ENCODE data around the gene ISG20.
"Not testable (repeated sequence)": the region's sequence is repeated elsewhere in the genome, so short reads cannot be mapped to it uniquely, and the experiment has no call there.

ISG20 gene

DNA sequence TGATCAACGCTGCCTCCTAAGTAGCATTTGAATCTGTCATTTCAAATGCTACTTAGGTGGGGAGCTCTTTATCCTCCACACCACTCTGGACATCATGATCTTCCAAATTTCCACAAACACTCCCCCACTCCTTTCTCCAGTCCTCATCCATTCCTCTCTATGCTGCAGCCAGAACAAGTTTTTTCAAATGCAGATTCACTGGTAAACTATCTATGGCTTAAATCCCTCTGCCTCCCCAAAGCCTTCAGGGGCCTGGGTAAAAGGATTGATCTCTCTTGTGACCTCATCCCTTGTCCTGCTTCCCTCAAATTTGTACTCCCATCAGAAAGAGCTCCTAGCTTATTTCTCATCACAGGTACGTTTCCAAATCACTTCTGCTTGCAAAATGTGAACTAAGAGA, 19.0 kb upstream of the ISG20 start:
- DNase-seq, result no peak

DNA sequence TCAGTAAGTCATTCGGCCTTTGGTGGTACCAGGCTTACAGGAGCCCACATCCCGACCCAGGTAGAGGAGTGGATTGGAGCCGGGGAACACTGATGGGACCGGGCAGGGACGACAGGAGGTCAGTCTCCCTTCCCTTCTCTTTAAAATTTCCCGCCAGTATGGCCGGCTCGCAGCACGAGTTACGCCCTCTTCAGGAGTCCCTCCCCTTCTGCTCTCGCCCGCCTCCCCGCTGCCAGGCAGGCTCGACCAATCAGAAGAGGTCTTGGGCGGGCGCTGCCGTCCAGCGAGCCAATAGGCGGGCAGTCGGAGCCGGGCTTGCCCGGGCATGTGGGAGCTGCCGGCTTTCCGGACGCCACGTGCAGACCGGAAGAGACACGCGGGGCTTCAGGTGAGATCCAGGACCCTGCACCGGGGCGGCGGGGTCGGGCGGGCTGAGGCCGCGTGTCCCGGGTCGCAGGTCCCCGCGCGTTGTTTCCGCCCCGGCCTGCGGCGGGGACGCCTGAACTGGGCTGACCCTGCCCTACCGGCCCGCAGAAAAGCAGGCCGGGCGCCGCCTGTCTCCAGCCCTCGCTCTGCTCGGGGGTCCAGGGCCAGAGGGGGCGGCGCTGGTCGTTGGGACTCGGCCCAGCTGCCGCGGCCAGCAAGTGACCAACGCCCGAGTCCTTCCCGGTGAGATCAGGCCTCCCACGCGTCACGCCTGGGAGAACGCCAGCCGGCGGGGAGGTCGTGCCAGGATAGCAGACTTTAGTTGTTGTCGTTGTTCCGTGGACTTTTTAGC, 17.6 kb upstream of the ISG20 start, which contains the start of gene AEN:
AEN (plus strand) TSS at position 346 of the 778 bp plus-strand sequence. CDS start 4,870 bp downstream, outside the sequence.
- DNase-seq, result peak; percentile 76

GRCh38 chr15:88621789-88622604, 16.8 kb upstream of the ISG20 start:
- DNase-seq, result no peak

GRCh38 chr15:88622605-88622975, 16.2 kb upstream of the ISG20 start:
- no peak for DNase-seq

DNA sequence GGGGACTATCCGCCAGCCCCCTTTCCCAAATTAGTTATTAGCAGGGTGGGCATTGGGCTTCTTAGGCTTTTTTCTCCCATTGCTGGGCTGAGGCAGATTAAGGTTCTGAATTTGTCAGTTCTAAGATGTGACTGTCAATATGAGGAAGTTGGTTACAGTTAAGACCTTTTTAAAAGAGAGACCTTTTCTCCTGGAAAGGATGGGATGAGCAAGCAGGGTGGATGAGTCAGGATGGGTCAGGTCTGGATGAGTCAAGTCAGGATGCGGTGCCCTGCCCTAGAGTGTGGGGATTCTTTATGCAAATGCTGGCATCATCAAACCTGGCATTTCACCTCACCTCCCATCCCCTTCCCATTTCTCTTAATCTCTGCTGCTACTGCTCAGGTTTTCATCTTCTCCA, 15.8 kb upstream of the ISG20 start:
- no peak for DNase-seq

- DNase-seq, result no peak
These were observed 15.2 kb upstream of the ISG20 start for GRCh38 chr15:88623632-88624031.

GRCh38 chr15:88624156-88624970, 14.5 kb upstream of the ISG20 start:
- DNase-seq, result no peak

- DNase-seq, result no peak
These were observed 13.8 kb upstream of the ISG20 start for GRCh38 chr15:88624971-88625490.

DNA sequence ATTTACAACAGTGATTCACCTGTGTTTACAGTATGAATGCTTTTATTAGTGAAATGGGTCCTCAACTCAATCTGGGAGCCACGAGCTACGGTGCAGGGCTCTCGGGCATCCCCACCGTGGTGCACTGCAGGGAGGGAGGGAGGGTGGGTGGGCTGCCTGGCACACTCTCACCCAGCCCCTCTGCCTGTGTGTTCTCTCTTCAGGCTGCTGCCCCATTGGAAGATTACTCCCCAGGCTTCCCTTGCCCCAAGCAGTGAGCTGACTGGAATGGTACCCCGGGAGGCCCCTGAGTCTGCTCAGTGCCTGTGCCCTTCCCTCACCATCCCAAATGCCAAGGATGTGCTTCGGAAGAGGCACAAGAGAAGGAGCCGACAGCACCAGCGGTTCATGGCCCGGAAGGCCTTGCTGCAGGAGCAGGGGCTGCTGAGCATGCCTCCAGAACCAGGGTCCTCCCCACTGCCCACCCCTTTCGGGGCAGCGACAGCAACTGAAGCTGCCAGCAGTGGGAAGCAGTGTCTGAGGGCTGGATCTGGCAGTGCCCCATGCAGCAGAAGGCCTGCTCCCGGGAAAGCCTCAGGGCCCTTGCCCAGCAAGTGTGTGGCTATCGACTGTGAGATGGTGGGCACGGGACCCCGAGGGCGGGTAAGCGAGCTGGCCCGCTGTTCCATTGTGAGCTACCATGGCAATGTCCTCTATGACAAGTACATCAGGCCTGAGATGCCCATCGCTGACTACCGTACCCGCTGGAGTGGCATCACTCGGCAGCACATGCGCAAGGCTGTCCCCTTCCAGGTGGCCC, 12.7 kb upstream of the ISG20 start:
- no peak for DNase-seq

- DNase-seq, result no peak
These were observed 11.4 kb upstream of the ISG20 start for GRCh38 chr15:88627463-88627862.

DNA sequence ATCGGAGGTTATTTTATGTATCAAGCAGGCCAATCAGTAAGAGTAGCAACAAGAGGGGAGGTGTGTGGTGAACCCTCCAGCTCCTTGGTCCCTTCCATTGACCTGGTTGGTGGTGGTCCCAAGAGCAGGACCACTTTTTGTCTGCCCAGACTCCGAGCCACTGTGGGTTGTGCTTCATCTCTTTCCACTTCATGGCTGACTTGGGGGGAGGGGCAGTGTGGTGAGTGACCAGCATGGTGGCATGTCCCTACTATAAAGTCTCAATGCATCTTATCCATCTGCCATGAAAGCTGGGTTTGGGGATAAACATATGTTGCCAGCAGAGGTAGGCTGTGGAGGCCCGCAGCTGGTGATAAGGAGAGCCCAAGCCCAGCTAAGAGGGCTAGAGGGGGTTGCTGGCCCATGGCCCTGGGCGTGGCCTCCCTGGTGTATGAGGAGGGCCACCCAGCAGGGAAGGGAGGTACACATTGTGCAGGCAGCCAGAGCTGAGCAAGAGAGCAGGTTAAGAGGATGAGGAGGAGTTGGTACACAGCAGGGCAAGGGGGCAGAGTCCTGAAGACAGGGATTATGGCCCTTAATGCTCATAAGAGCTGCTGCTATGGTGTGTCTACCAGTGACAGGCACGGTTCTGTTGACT, 10.7 kb upstream of the ISG20 start:
- no peak for DNase-seq

- no peak for DNase-seq
These were observed 9.7 kb upstream of the ISG20 start for GRCh38 chr15:88629071-88629470.

GRCh38 chr15:88630141-88630721, 8.6 kb upstream of the ISG20 start:
- no peak for DNase-seq

GRCh38 chr15:88630798-88631463, 7.9 kb upstream of the ISG20 start:
- DNase-seq, result no peak

- no peak for DNase-seq
These were observed 7.3 kb upstream of the ISG20 start for GRCh38 chr15:88631464-88632028.

DNA sequence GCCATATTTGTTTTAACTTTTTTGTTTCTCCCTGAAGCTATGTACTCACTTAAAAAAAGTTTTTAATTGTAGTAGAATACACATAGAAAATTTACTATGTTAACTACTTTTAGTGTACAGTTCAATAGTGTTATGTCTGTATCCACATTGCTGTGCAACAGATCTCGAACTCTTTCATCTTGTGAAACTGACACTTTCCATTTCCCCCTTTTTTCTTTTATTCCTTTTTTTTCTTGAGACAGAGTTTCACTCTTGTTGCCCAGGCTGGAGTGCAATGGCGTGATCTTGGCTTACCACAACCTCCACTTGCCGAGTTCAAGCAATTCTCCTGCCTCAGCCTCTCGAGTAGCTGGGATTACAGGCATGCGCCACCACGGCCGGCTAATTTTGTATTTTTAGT, 6.0 kb upstream of the ISG20 start:
- not testable (repeated sequence) for DNase-seq

- DNase-seq, result no peak
These were observed 4.4 kb upstream of the ISG20 start for GRCh38 chr15:88634449-88634848.

DNA sequence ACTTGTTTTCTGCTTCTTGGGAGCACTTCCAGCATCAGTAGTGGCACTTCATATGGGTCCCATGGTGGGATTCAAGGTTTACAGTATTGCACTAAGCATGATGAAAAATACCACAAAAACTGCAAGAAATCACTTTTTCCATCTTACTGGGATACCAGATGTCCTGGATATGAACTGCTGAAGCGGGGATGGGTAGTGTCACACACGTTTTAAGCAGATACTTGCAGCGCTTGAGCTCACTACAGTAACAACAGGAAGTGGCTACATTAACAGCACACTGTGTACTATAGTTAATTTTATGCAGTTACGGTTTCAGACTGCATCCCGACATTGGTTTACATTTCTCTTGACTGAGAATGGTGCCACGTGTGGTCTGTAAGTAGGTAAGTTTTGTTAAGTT, 3.5 kb upstream of the ISG20 start:
- no peak for DNase-seq

DNA sequence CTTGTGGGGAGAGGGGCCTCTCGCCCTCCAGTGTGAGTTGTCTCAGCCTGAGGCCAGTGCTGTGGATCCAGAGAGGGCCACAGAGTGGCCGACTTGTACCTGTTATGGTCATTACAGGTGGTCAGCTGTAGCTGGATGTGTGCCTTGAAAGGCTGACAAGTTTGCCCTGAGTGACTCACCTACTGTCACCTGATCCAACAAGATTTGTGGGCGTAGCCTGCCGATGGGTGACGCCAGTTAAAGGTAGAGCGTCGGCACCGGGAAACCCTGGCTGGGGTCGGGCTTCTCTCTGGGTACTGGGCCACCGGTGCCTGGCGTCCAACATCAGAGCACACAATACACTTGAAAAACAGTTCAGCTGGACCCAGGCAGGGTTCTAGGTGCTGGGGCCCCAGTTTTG, 2.8 kb upstream of the ISG20 start:
- no peak for DNase-seq

DNA sequence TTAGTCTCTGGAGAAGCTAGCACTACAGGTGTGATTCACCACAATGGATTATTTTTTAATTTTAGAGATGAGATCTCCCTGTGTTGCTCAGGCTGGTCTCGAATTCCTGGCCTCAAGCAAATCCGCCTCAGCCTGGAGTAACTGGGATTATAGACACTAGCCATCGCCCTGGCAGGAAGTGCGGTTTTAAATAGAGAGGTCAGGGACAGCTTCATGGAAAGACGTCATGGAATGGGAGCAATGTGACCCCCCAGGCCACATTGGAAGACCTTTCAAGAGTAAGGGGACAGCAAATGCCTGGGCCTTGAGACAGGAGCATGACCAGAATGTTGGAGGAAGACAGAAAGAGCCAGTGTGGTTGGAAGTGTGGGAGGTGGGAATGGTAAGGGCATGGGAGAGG, 2.2 kb upstream of the ISG20 start:
- no peak for DNase-seq

All from NCI-H1417 treated with DMSO at 0.1 percent for 48 hours (cell line).